Kidney epithelial cell (primary cell): ENCODE data around the gene CHRNA1. TPM values are rescaled to one million over a fixed set of nuclear protein-coding genes. Genes with fewer than 3 reads are reported as not detected.

Experiments
- DNase-seq: peaks from one replicate; pipeline ENCODE4 v3.0.0-alpha.2; 2010; ENCODE audit warnings: low read depth
- H3K27me3 ChIP-seq: 2 replicates; pipeline ENCODE4 v1.6.0; 2011; ENCODE audit warnings: low read length; ENCODE audit not compliant: control insufficient read depth, insufficient read depth
- H3K36me3 ChIP-seq: 2 replicates; pipeline ENCODE4 v1.5.1; 2011; ENCODE audit warnings: low read length; ENCODE audit not compliant: control insufficient read depth, insufficient read depth
- H3K4me3 ChIP-seq: 2 replicates; pipeline ENCODE4 v1.5.1; 2011; ENCODE audit warnings: low read depth, mild to moderate bottlenecking, control low read depth, low read length
- CTCF ChIP-seq: IDR thresholded peaks from 2 replicates; pipeline ENCODE4 v1.5.1; 2011; ENCODE audit warnings: mild to moderate bottlenecking, moderate library complexity, low read length, control low read depth, inconsistent platforms; ENCODE audit not compliant: insufficient read depth, poor library complexity, severe bottlenecking
- total RNA-seq: library from RNA; depleted of rRNA; stranded (reverse); fragments of >200 nt; gene quantifications from 2 replicates; pipeline ENCODE4 v1.2.3, GENCODE V29; 2015

Gene CHRNA1
- total RNA-seq, 1 donor from 2014 or later, result not detected

- no peak for TF ChIP-seq CTCF
- DNase-seq, result no peak
- Histone ChIP-seq H3K27me3 (peaks cover 4% of the 10 kb centered on the region), H3K4me3 (no peak overlapping the region), H3K36me3 (no peaks in the 10 kb centered on the region)
Measured at GRCh38 chr2:174708713-174709112, 55.6 kb downstream of the CHRNA1 start.

- Histone ChIP-seq H3K36me3 (no peaks in the 10 kb centered on the region), H3K4me3 (no peak overlapping the region), H3K27me3 (peaks cover 4% of the 10 kb centered on the region)
- no peak for DNase-seq
- TF ChIP-seq CTCF, result no peak
Measured at GRCh38 chr2:174705321-174705720, 59.0 kb downstream of the CHRNA1 start.

- H3K4me3 ChIP-seq, result no peak overlapping the region
- H3K27me3 ChIP-seq, result peaks cover 4% of the 10 kb centered on the region
- DNase-seq, result no peak
- TF ChIP-seq CTCF, result no peak
- no peaks in the 10 kb centered on the region for H3K36me3 ChIP-seq
Measured at GRCh38 chr2:174704642-174705041, 59.6 kb downstream of the CHRNA1 start.

- no peak for DNase-seq
- H3K27me3 ChIP-seq, result peaks cover 4% of the 10 kb centered on the region
- no peak for TF ChIP-seq CTCF
Measured at GRCh38 chr2:174704061-174704460, 60.2 kb downstream of the CHRNA1 start.

GRCh38 chr2:174703430-174703829 lies 60.8 kb downstream of the CHRNA1 start:
- Histone ChIP-seq H3K27me3 (peaks cover 4% of the 10 kb centered on the region), H3K4me3 (no peak overlapping the region), H3K36me3 (no peaks in the 10 kb centered on the region)
- DNase-seq, result no peak
- no peak for TF ChIP-seq CTCF

More at GRCh38 chr2:174704061-174704460, 60.2 kb downstream of the CHRNA1 start:
- H3K4me3 ChIP-seq, result no peak overlapping the region
- H3K36me3 ChIP-seq, result no peaks in the 10 kb centered on the region

GRCh38 chr2:174702541-174702940 lies 61.7 kb downstream of the CHRNA1 start:
- TF ChIP-seq CTCF, result no peak
- no peak for DNase-seq
- no peak overlapping the region for H3K4me3 ChIP-seq
- H3K27me3 ChIP-seq, result peaks cover 4% of the 10 kb centered on the region
- H3K36me3 ChIP-seq, result no peaks in the 10 kb centered on the region
